ENCODE results near the gene HTT.

GRCh38 chr4:3041192-3042142, 33.0 kb upstream of the HTT start:
- TF ChIP-seq EZH2 (IDR thresholded peaks at IDR 0.05; ENCODE audit: low read length, unreplicated experiment) (no peak), EZH2phosphoT487 (IDR thresholded peaks at IDR 0.05; ENCODE audit: borderline replicate concordance, low read length) (no peak)
- TF ChIP-seq, protein P1, sequence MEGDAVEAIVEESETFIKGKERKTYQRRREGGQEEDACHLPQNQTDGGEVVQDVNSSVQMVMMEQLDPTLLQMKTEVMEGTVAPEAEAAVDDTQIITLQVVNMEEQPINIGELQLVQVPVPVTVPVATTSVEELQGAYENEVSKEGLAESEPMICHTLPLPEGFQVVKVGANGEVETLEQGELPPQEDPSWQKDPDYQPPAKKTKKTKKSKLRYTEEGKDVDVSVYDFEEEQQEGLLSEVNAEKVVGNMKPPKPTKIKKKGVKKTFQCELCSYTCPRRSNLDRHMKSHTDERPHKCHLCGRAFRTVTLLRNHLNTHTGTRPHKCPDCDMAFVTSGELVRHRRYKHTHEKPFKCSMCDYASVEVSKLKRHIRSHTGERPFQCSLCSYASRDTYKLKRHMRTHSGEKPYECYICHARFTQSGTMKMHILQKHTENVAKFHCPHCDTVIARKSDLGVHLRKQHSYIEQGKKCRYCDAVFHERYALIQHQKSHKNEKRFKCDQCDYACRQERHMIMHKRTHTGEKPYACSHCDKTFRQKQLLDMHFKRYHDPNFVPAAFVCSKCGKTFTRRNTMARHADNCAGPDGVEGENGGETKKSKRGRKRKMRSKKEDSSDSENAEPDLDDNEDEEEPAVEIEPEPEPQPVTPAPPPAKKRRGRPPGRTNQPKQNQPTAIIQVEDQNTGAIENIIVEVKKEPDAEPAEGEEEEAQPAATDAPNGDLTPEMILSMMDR (conservative IDR thresholded peaks at IDR 0.05; ENCODE audit: low read depth, low read length) = no peak
